Measurements from ENCODE around the gene C16orf46.
A peak's percentile ranks its signal among the peaks of the same experiment; 100 is the strongest.

The C16orf46 gene

DNA sequence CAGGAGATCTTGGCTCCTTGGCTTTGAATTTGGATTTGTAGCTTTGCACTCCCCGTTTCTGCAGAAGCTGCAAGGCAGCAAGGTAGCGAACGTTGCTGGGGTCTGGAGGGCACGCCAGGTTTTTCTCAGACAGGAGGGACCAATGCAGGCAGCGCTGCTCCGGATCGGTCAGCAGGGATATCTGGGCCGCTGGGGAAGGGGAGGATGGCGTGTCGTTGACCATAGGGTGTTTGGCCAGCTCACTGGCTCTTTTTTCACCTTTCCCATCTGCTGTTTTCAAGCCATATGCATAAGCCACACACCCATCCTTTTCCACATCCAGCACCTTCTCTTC lies 15.8 kb downstream of the C16orf46 start:
- Mint-ChIP-seq H3K4me3 (no peak overlapping the region), H3K9me3 (no peaks in the 10 kb centered on the region), H3K27me3 (ENCODE audit: low read depth) (no peaks in the 10 kb centered on the region), H3K27ac (no peak overlapping the region), H3K36me3 (ENCODE audit: low read depth) (no peaks in the 10 kb centered on the region), H3K4me1 (ENCODE audit: low read depth) (no peaks in the 10 kb centered on the region)

- Mint-ChIP-seq H3K27ac (no peak overlapping the region), H3K4me3 (no peak overlapping the region), H3K27me3 (ENCODE audit: low read depth) (no peaks in the 10 kb centered on the region), H3K36me3 (ENCODE audit: low read depth) (no peaks in the 10 kb centered on the region), H3K9me3 (no peaks in the 10 kb centered on the region), H3K4me1 (ENCODE audit: low read depth) (no peaks in the 10 kb centered on the region)
Measured at GRCh38 chr16:81060576-81061306, 16.3 kb downstream of the C16orf46 start.

DNA sequence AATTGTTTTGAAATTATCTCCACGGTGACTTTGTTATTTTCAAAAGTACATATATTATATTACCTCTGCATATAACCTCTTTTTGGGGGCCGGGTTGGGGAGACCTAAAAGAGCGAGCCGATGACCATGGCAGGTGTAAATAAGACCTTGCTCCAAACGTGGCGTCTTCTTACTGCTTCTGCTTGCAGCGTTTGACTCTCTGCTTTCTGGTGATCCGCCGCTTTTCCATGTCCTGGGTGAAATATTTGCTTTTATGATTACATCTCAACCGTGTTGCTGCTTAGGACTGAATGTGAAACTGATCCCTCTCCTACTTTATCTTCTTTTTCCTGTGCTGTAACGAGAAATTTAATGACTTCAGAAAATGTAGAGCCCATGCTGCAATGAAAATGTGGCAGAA lies 23.3 kb downstream of the C16orf46 start:
- H3K4me1 Mint-ChIP-seq (ENCODE audit: low read depth), result no peaks in the 10 kb centered on the region
- no peak overlapping the region for H3K27ac Mint-ChIP-seq
- no peak overlapping the region for H3K4me3 Mint-ChIP-seq
- peaks cover 5% of the 10 kb centered on the region for H3K36me3 Mint-ChIP-seq (ENCODE audit: low read depth)
- H3K27me3 Mint-ChIP-seq (ENCODE audit: low read depth), result no peaks in the 10 kb centered on the region
- peaks cover 21% of the 10 kb centered on the region for H3K9me3 Mint-ChIP-seq

DNA sequence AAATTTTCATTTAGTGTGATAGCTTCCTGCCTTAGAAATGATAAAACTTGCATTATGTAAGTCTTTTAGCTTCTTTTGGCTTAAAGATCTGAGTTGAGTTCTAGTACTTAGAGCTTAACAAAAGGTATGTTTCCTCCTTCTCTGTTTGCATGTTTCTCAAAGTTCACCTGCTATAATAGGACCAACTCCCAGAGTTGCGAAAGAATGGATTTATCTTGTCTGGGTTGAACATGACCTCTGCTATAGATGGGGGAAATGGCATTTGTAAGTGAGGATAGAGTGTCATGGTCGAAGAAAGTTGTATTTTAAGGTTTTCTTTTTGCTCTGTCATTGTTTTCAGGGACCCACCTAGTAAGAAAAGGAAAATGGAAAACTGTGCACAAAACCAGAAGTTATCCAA lies 34.2 kb downstream of the C16orf46 start:
- Mint-ChIP-seq H3K27me3 (ENCODE audit: low read depth) (no peaks in the 10 kb centered on the region), H3K27ac (no peak overlapping the region), H3K4me3 (no peak overlapping the region), H3K4me1 (ENCODE audit: low read depth) (peaks cover 6% of the 10 kb centered on the region), H3K36me3 (ENCODE audit: low read depth) (peaks cover 47% of the 10 kb centered on the region), H3K9me3 (no peaks in the 10 kb centered on the region)

- Mint-ChIP-seq H3K27me3 (ENCODE audit: low read depth) (no peaks in the 10 kb centered on the region), H3K4me1 (ENCODE audit: low read depth) (peaks cover 16% of the 10 kb centered on the region), H3K36me3 (ENCODE audit: low read depth) (peaks cover 54% of the 10 kb centered on the region), H3K4me3 (no peak overlapping the region), H3K27ac (no peak overlapping the region), H3K9me3 (no peaks in the 10 kb centered on the region)
Measured at GRCh38 chr16:81041696-81042095, 35.3 kb downstream of the C16orf46 start.

GRCh38 chr16:81040842-81041241 lies 36.2 kb downstream of the C16orf46 start:
- peaks cover 54% of the 10 kb centered on the region for H3K36me3 Mint-ChIP-seq (ENCODE audit: low read depth)

GRCh38 chr16:81040131-81040530 lies 36.9 kb downstream of the C16orf46 start:
- Mint-ChIP-seq H3K4me1 (ENCODE audit: low read depth) (peaks cover 19% of the 10 kb centered on the region), H3K27ac (no peak overlapping the region), H3K9me3 (no peaks in the 10 kb centered on the region), H3K27me3 (ENCODE audit: low read depth) (no peaks in the 10 kb centered on the region), H3K4me3 (no peak overlapping the region), H3K36me3 (ENCODE audit: low read depth) (peaks cover 48% of the 10 kb centered on the region)

More at GRCh38 chr16:81040842-81041241, 36.2 kb downstream of the C16orf46 start:
- Mint-ChIP-seq H3K27ac (no peak overlapping the region), H3K27me3 (ENCODE audit: low read depth) (no peaks in the 10 kb centered on the region), H3K4me3 (no peak overlapping the region), H3K4me1 (ENCODE audit: low read depth) (peaks cover 19% of the 10 kb centered on the region), H3K9me3 (no peaks in the 10 kb centered on the region)

DNA sequence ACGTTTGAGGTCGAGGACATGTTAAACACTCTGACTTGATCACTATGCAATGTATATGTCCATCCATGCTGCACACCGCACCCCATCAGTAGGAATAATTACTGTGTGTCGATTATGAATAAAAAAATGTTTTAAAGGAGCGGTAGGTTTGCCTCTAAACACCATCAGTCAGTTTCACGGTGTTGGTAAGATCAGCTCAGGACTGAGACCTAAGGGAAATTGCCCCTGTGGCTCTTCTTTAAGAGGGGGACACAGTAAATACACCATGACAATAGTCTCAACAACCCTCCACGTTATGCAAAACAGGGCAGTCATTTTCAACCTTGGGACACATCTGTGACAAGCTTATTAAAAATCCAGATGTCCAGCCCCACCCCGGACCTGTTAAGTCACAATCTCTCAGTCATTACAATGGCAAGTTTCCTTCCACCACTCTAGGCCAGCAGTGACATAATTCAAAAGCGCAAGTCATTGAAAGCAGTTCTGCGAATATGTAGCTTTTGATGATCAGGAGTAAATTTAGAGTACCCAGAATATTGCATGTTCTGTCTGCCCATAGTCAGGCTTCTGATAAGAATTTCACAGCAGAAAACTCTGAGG lies 40.2 kb downstream of the C16orf46 start:
- Mint-ChIP-seq H3K36me3 (ENCODE audit: low read depth) (peaks cover 27% of the 10 kb centered on the region), H3K27ac (peak overlapping the region; percentile 45), H3K4me1 (ENCODE audit: low read depth) (peaks cover 19% of the 10 kb centered on the region), H3K27me3 (ENCODE audit: low read depth) (no peaks in the 10 kb centered on the region), H3K4me3 (peak overlapping the region; percentile 82), H3K9me3 (no peaks in the 10 kb centered on the region)

- Mint-ChIP-seq H3K4me3 (peak overlapping the region; percentile 82), H3K27ac (peak overlapping the region; percentile 45), H3K4me1 (ENCODE audit: low read depth) (peaks cover 19% of the 10 kb centered on the region), H3K9me3 (no peaks in the 10 kb centered on the region), H3K27me3 (ENCODE audit: low read depth) (no peaks in the 10 kb centered on the region), H3K36me3 (ENCODE audit: low read depth) (peaks cover 20% of the 10 kb centered on the region)
Measured at GRCh38 chr16:81035975-81036750, 40.9 kb downstream of the C16orf46 start.

GRCh38 chr16:81035398-81035974 lies 41.6 kb downstream of the C16orf46 start, which contains the start of gene ATMIN:
ATMIN (plus strand) TSS chr16:81035842; CDS start chr16:81035871, 29 bp downstream.
- H3K36me3 Mint-ChIP-seq (ENCODE audit: low read depth), result peaks cover 18% of the 10 kb centered on the region
- H3K27me3 Mint-ChIP-seq (ENCODE audit: low read depth), result no peaks in the 10 kb centered on the region
- H3K27ac Mint-ChIP-seq, result peak within 1 kb of the TSS; percentile 49
- peaks cover 19% of the 10 kb centered on the region for H3K4me1 Mint-ChIP-seq (ENCODE audit: low read depth)
- peak within 1 kb of the TSS; percentile 82 for H3K4me3 Mint-ChIP-seq
- H3K9me3 Mint-ChIP-seq, result no peaks in the 10 kb centered on the region

GRCh38 chr16:81029930-81030604 lies 47.0 kb downstream of the C16orf46 start:
- Mint-ChIP-seq H3K4me3 (no peak overlapping the region), H3K27me3 (ENCODE audit: low read depth) (no peaks in the 10 kb centered on the region), H3K36me3 (ENCODE audit: low read depth) (peaks cover 31% of the 10 kb centered on the region), H3K4me1 (ENCODE audit: low read depth) (no peaks in the 10 kb centered on the region), H3K9me3 (no peaks in the 10 kb centered on the region), H3K27ac (no peak overlapping the region)

- Mint-ChIP-seq H3K36me3 (ENCODE audit: low read depth) (peaks cover 37% of the 10 kb centered on the region), H3K4me3 (no peak overlapping the region), H3K27me3 (ENCODE audit: low read depth) (no peaks in the 10 kb centered on the region), H3K4me1 (ENCODE audit: low read depth) (no peaks in the 10 kb centered on the region), H3K27ac (no peak overlapping the region), H3K9me3 (no peaks in the 10 kb centered on the region)
Measured at GRCh38 chr16:81026429-81026828, 50.6 kb downstream of the C16orf46 start.

- H3K9me3 Mint-ChIP-seq, result no peaks in the 10 kb centered on the region
- no peak overlapping the region for H3K27ac Mint-ChIP-seq
- H3K4me1 Mint-ChIP-seq (ENCODE audit: low read depth), result no peaks in the 10 kb centered on the region
- H3K4me3 Mint-ChIP-seq, result no peak overlapping the region
- peaks cover 40% of the 10 kb centered on the region for H3K36me3 Mint-ChIP-seq (ENCODE audit: low read depth)
- no peaks in the 10 kb centered on the region for H3K27me3 Mint-ChIP-seq (ENCODE audit: low read depth)
Measured at GRCh38 chr16:81018496-81018895, 58.5 kb downstream of the C16orf46 start.

DNA sequence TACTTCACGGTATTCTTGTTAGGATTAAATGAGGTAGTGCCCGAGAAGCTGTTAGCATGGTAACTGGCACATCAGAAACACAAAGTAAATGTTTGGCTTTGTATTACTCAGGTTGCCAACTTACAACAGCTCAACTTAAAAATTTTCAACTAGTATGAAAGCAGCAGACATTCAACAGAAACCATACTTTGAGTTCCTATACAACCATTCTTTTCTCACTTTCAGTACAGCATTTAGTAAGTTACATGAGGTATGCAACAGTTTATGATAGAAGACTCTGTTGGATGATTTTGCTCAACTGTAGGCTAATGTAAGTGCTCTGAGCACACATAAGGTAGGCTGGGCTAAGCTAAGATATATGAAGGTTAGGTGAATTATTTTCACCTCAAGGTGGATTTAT lies 62.4 kb downstream of the C16orf46 start:
- peaks cover 39% of the 10 kb centered on the region for H3K36me3 Mint-ChIP-seq (ENCODE audit: low read depth)
- no peak overlapping the region for H3K27ac Mint-ChIP-seq
- no peaks in the 10 kb centered on the region for H3K9me3 Mint-ChIP-seq
- no peak overlapping the region for H3K4me3 Mint-ChIP-seq
- no peaks in the 10 kb centered on the region for H3K27me3 Mint-ChIP-seq (ENCODE audit: low read depth)
- peaks cover 8% of the 10 kb centered on the region for H3K4me1 Mint-ChIP-seq (ENCODE audit: low read depth)
